ENCODE results near the gene SPOCK1.

The SPOCK1 gene

GRCh38 chr5:137098238-137098637 lies 400.9 kb downstream of the SPOCK1 start:
- DNase-seq (ENCODE audit: extremely low read depth, insufficient read length) = no peak
- TF ChIP-seq CTCF (IDR thresholded peaks at IDR 0.05; ENCODE audit: insufficient read depth, low read length, poor library complexity, severe bottlenecking) = no peak
- no peak overlapping the region for H3K4me3 ChIP-seq (replicated peaks; ENCODE audit: low read depth, low read length)
- H3K27me3 ChIP-seq (replicated peaks; ENCODE audit: control insufficient read depth, insufficient read depth, low read length) = peaks cover 1% of the 10 kb centered on the region
- no peaks in the 10 kb centered on the region for H3K36me3 ChIP-seq (ENCODE audit: control insufficient read depth, insufficient read depth, low read length)

GRCh38 chr5:137097203-137097602 lies 401.9 kb downstream of the SPOCK1 start:
- TF ChIP-seq CTCF (IDR thresholded peaks at IDR 0.05; ENCODE audit: insufficient read depth, low read length, poor library complexity, severe bottlenecking) = no peak
- no peak overlapping the region for H3K4me3 ChIP-seq (replicated peaks; ENCODE audit: low read depth, low read length)
- no peaks in the 10 kb centered on the region for H3K36me3 ChIP-seq (ENCODE audit: control insufficient read depth, insufficient read depth, low read length)
- H3K27me3 ChIP-seq (replicated peaks; ENCODE audit: control insufficient read depth, insufficient read depth, low read length) = peaks cover 1% of the 10 kb centered on the region
- DNase-seq (ENCODE audit: extremely low read depth, insufficient read length) = no peak

GRCh38 chr5:137096149-137097103 lies 402.7 kb downstream of the SPOCK1 start:
- Histone ChIP-seq H3K36me3 (ENCODE audit: control insufficient read depth, insufficient read depth, low read length) (no peaks in the 10 kb centered on the region), H3K4me3 (replicated peaks; ENCODE audit: low read depth, low read length) (no peak overlapping the region), H3K27me3 (replicated peaks; ENCODE audit: control insufficient read depth, insufficient read depth, low read length) (peaks cover 1% of the 10 kb centered on the region)
- no peak for TF ChIP-seq CTCF (IDR thresholded peaks at IDR 0.05; ENCODE audit: insufficient read depth, low read length, poor library complexity, severe bottlenecking)
- no peak for DNase-seq (ENCODE audit: extremely low read depth, insufficient read length)

- no peak for DNase-seq (ENCODE audit: extremely low read depth, insufficient read length)
- TF ChIP-seq CTCF (IDR thresholded peaks at IDR 0.05; ENCODE audit: insufficient read depth, low read length, poor library complexity, severe bottlenecking) = no peak
- no peak overlapping the region for H3K4me3 ChIP-seq (replicated peaks; ENCODE audit: low read depth, low read length)
- no peaks in the 10 kb centered on the region for H3K36me3 ChIP-seq (ENCODE audit: control insufficient read depth, insufficient read depth, low read length)
- peaks cover 1% of the 10 kb centered on the region for H3K27me3 ChIP-seq (replicated peaks; ENCODE audit: control insufficient read depth, insufficient read depth, low read length)
These were observed 403.5 kb downstream of the SPOCK1 start for GRCh38 chr5:137095597-137095996.

GRCh38 chr5:137092831-137093230 lies 406.3 kb downstream of the SPOCK1 start:
- no peak for TF ChIP-seq CTCF (IDR thresholded peaks at IDR 0.05; ENCODE audit: insufficient read depth, low read length, poor library complexity, severe bottlenecking)
- Histone ChIP-seq H3K4me3 (replicated peaks; ENCODE audit: low read depth, low read length) (no peak overlapping the region), H3K36me3 (ENCODE audit: control insufficient read depth, insufficient read depth, low read length) (no peaks in the 10 kb centered on the region), H3K27me3 (replicated peaks; ENCODE audit: control insufficient read depth, insufficient read depth, low read length) (no peaks in the 10 kb centered on the region; the same call in none of the 2 replicates)
- no peak for DNase-seq (ENCODE audit: extremely low read depth, insufficient read length)
